SK-N-SH (cell line): Measurements from ENCODE around the gene PCDHGB2. TPM values are rescaled to one million over a fixed set of nuclear protein-coding genes. Genes with fewer than 3 reads are reported as not detected.
"Not testable (repeated sequence)": the region's sequence is repeated elsewhere in the genome, so short reads cannot be mapped to it uniquely, and the experiment has no call there.

Experiments used
- CTCF ChIA-PET: fragments of 300-600, 350-600 bp; formaldehyde crosslinking; extraction: SDS; loops from one replicate; lab custom pipeline; 2021; lab: Yijun Ruan, JAX
- POLR2A ChIA-PET: fragments of 350-600 bp; sonication (Branson Sonifier 250); formaldehyde crosslinking; extraction: SDS; loops from one replicate; lab custom pipeline; 2020; ENCODE audit warnings: antibody characterized with exemption, inconsistent platforms; lab: Yijun Ruan, JAX
- DNase-seq: peaks from one replicate; pipeline ENCODE4 v3.0.0; 2012
- H2AFZ ChIP-seq: fragments of 200-600 bp; sonication (generic); 2 replicates; pipeline ENCODE4 v1.8.1; 2016; ENCODE audit warnings: antibody characterized with exemption, mild to moderate bottlenecking, low read depth
- H3F3A ChIP-seq: fragments of 200-600 bp; sonication (generic); replicated peaks from 2 replicates; pipeline ENCODE3; 2016; ENCODE audit warnings: antibody characterized with exemption, mild to moderate bottlenecking; ENCODE audit not compliant: insufficient read depth
- H3K27ac ChIP-seq, 2 experiments: fragments of 200-500 bp in 1 of 2; fragments of 200-600 bp in 1 of 2; sonication (Bioruptor generic) in 1 of 2; sonication (generic), shearing (Covaris generic) in 1 of 2; 2 replicates each; pipeline versions ENCODE4 v1.5.1 to v1.6.1; 2014 to 2016; ENCODE audit warnings: low read depth in 2 of 2, inconsistent platforms in 1 of 2, low read length in 1 of 2, mild to moderate bottlenecking in 1 of 2, mixed read lengths in 1 of 2
- H3K27me3 ChIP-seq: fragments of 200-600 bp; sonication (generic), shearing (Covaris generic); 2 replicates; pipeline ENCODE4 v1.6.1; 2016; ENCODE audit warnings: mixed run types; ENCODE audit not compliant: insufficient read depth
- H3K36me3 ChIP-seq, 2 experiments: fragments of 200-500 bp in 1 of 2; fragments of 200-600 bp in 1 of 2; sonication (Bioruptor generic) in 1 of 2; sonication (generic) in 1 of 2; replicated peaks in 1 of 2; 2 replicates each; pipeline versions ENCODE3 to v1.5.1; 2014 to 2016; ENCODE audit warnings: low read length in 1 of 2, mild to moderate bottlenecking in 1 of 2; ENCODE audit not compliant: insufficient read depth in 2 of 2, control insufficient read depth in 1 of 2
- H3K4me1 ChIP-seq, 2 experiments: fragments of 200-500 bp in 1 of 2; fragments of 200-600 bp in 1 of 2; sonication (Bioruptor generic) in 1 of 2; sonication (generic), shearing (Covaris generic) in 1 of 2; 2 replicates each; pipeline versions ENCODE4 v1.5.1 to v1.6.1; 2014 to 2016; ENCODE audit warnings: low read depth in 1 of 2, low read length in 1 of 2, mixed run types in 1 of 2; ENCODE audit not compliant: insufficient read depth in 2 of 2, control insufficient read depth in 1 of 2
- H3K4me2 ChIP-seq: fragments of 200-600 bp; sonication (generic), shearing (Covaris generic); 2 replicates; pipeline ENCODE4 v1.6.1; 2017; ENCODE audit warnings: mixed run types
- H3K4me3 ChIP-seq, 2 experiments: fragments of 200-500 bp in 1 of 2; fragments of 200-600 bp in 1 of 2; sonication (Bioruptor generic) in 1 of 2; sonication (generic), shearing (Covaris generic) in 1 of 2; 2 replicates each; pipeline versions ENCODE4 v1.5.1 to v1.8.1; 2014 to 2016; ENCODE audit warnings: low read depth in 2 of 2, inconsistent platforms in 1 of 2, low read length in 1 of 2, mild to moderate bottlenecking in 1 of 2, mixed read lengths in 1 of 2, moderate library complexity in 1 of 2
- H3K79me2 ChIP-seq: fragments of 200-600 bp; sonication (generic); 2 replicates; pipeline ENCODE4 v1.8.1; 2017; ENCODE audit warnings: mild to moderate bottlenecking; ENCODE audit not compliant: insufficient read depth
- H3K9ac ChIP-seq: fragments of 200-600 bp; sonication (generic); 2 replicates; pipeline ENCODE4 v1.6.1; 2017; ENCODE audit warnings: mixed run types
- H3K9me2 ChIP-seq: fragments of 200-600 bp; sonication (generic); 2 replicates; pipeline ENCODE4 v1.6.1; 2017; ENCODE audit warnings: mixed run types
- H3K9me3 ChIP-seq: fragments of 200-600 bp; sonication (generic); 2 replicates; pipeline ENCODE4 v1.6.1; 2017; ENCODE audit warnings: mixed run types, mild to moderate bottlenecking, moderate library complexity
- H4K20me1 ChIP-seq: fragments of 200-600 bp; sonication (generic); 2 replicates; pipeline ENCODE4 v1.6.1; 2017; ENCODE audit warnings: mild to moderate bottlenecking, mixed run types; ENCODE audit not compliant: insufficient read depth
- CHD2 ChIP-seq: fragments of 150-350 bp; IDR thresholded peaks from 2 replicates; pipeline ENCODE4 v1.6.1; 2018; ENCODE audit warnings: low read length; ENCODE audit not compliant: partially characterized antibody
- CTCF ChIP-seq: fragments of 200-600 bp; sonication (generic); IDR thresholded peaks from 2 replicates; pipeline ENCODE4 v1.6.1; 2017; ENCODE audit warnings: antibody characterized with exemption, mild to moderate bottlenecking, moderate library complexity
- ELF1 ChIP-seq: IDR thresholded peaks from 2 replicates; pipeline ENCODE4 v1.4.0; 2012
- EZH2phosphoT487 ChIP-seq: fragments of 200-600 bp; sonication (generic); IDR thresholded peaks from 2 replicates; pipeline ENCODE4 v1.6.1; 2017; ENCODE audit warnings: low read depth, mixed run types, mild to moderate bottlenecking, antibody characterized with exemption, moderate library complexity, borderline replicate concordance
- GATA2 ChIP-seq: sonication (generic); formaldehyde crosslinking; IDR thresholded peaks from 2 replicates; pipeline ENCODE4 v1.5.0; 2020; ENCODE audit warnings: mild to moderate bottlenecking, missing genetic modification reagents
- JUND ChIP-seq: IDR thresholded peaks from 2 replicates; pipeline ENCODE4 v1.4.0; 2012
- MAX ChIP-seq: IDR thresholded peaks from 2 replicates; pipeline ENCODE4 v1.4.0; 2012; ENCODE audit warnings: low read depth
- MEF2A ChIP-seq: IDR thresholded peaks from 2 replicates; pipeline ENCODE4 v1.4.0; 2012; ENCODE audit warnings: low read depth, borderline replicate concordance
- REST ChIP-seq: IDR thresholded peaks from 2 replicates; pipeline ENCODE4 v1.6.1; 2012; ENCODE audit warnings: mild to moderate bottlenecking, low read depth, low read length, moderate library complexity
- RFX5 ChIP-seq: IDR thresholded peaks from 2 replicates; pipeline ENCODE4 v1.6.1; 2012; ENCODE audit warnings: mild to moderate bottlenecking, improper control_type of control experiment, low read length
- RXRA ChIP-seq: IDR thresholded peaks from 2 replicates; pipeline ENCODE4 v1.4.0; 2012; ENCODE audit warnings: low read depth, mild to moderate bottlenecking, borderline replicate concordance
- SIN3A ChIP-seq: IDR thresholded peaks from 2 replicates; pipeline ENCODE4 v1.6.1; 2012; ENCODE audit warnings: low read depth, mild to moderate bottlenecking, low read length, moderate library complexity, borderline replicate concordance
- SMC3 ChIP-seq: IDR thresholded peaks from 2 replicates; pipeline ENCODE4 v1.6.1; 2012; ENCODE audit warnings: low read depth, low read length, improper control_type of control experiment
- USF1 ChIP-seq: IDR thresholded peaks from 2 replicates; pipeline ENCODE4 v1.4.0; 2012; ENCODE audit warnings: low read depth, borderline replicate concordance
- WGBS: methylation state at CpG from one replicate; pipeline ENCODE4 v1.1.6; 2017; ENCODE audit warnings: low lambda C conversion rate; 5-methylcytosine and 5-hydroxymethylcytosine counted together
- polyA plus RNA-seq, 3 experiments: library from polyadenylated mRNA; depleted of rRNA; stranded (reverse); fragments of >200 nt; gene quantifications; 2 replicates each; pipeline ENCODE4 v1.2.3, GENCODE V29; 2012

PCDHGB2 gene
- polyA plus RNA-seq, 1 of the 3 experiments (the other 2 are of a cell fraction): 4.5 TPM

- no peaks in the 10 kb centered on the region for H3K9me2 ChIP-seq
- ChIA-PET CTCF (interaction anchor here (1.3 kb wide), 1 partner anchor 25 kb away, joined by 3 read pairs; the partner anchor contains the start of gene PCDHGA2), POLR2A (no interaction called here)
- H3K36me3 ChIP-seq: peaks cover 13 to 58% of the 10 kb centered on the region in 2 experiments
- H3K9me3 ChIP-seq: peaks cover 34% of the 10 kb centered on the region
- no peaks in the 10 kb centered on the region for H3K27me3 ChIP-seq
- no peaks in the 10 kb centered on the region for H3K4me1 ChIP-seq
- H3K27ac ChIP-seq: no peak overlapping the region
- H2AFZ ChIP-seq: no peak overlapping the region
- H3K4me2 ChIP-seq: no peak overlapping the region
- peaks cover 93% of the 10 kb centered on the region for H3K79me2 ChIP-seq
- H3F3A ChIP-seq: peaks cover 10% of the 10 kb centered on the region
- no peak overlapping the region for H3K9ac ChIP-seq
- H4K20me1 ChIP-seq: no peaks in the 10 kb centered on the region; the same call in 1 of the 2 replicates
- TF ChIP-seq MEF2A (no peak), ELF1 (no peak), RXRA (no peak), CHD2 (no peak), RFX5 (no peak), USF1 (no peak), REST (no peak), SIN3A (no peak), JUND (no peak), EZH2phosphoT487 (no peak), GATA2 (no peak), SMC3 (no peak), MAX (no peak), CTCF (no peak)
- DNase-seq: no peak
- no peak overlapping the region for H3K4me3 ChIP-seq
Measured at GRCh38 chr5:141313711-141314110, 46.1 kb upstream of the PCDHGB2 start.

- POLR2A ChIA-PET, H3K9me2 ChIP-seq, H3K4me3 ChIP-seq, H3K4me1 ChIP-seq, H4K20me1 ChIP-seq, H2AFZ ChIP-seq, H3K9ac ChIP-seq, DNase-seq, H3K27ac ChIP-seq, H3K27me3 ChIP-seq, H3K4me2 ChIP-seq: not testable (repeated sequence)
- 73% methylated on average over 4 of the region's 4 CpGs for whole genome bisulfite sequencing
- Histone ChIP-seq H3K36me3 (peaks cover 24 to 70% of the 10 kb centered on the region in 2 experiments), H3F3A (peaks cover 20% of the 10 kb centered on the region), H3K79me2 (peaks cover 78% of the 10 kb centered on the region), H3K9me3 (peaks cover 40% of the 10 kb centered on the region)
- CTCF ChIA-PET: interaction anchor here (0.7 to 5.4 kb wide), 3 partner anchors 9 to 246 kb away, joined by 3 to 36 read pairs (median 4); no protein-coding TSS in a partner anchor
Measured at GRCh38 chr5:141316963-141317362, 42.8 kb upstream of the PCDHGB2 start.
